Naive thymus-derived CD8-positive, alpha-beta T cell (primary cell): ENCODE data around the gene PDE4D. TPM values are rescaled to one million over a fixed set of nuclear protein-coding genes. Genes with fewer than 3 reads are reported as not detected.

Experiments
- ATAC-seq, 2 donors: fragments of 150-1000 bp; cut with Tn5 transposase in 1 of 2; sonication (Bioruptor Pico), chemical (Tn5 transposase) in 1 of 2; 1 replicate in 1 of 2; 2 replicates in 1 of 2; pipeline ENCODE4 v1.10.0; 2021; ENCODE audit warnings: mild to moderate bottlenecking in 2 of 2, moderate library complexity in 2 of 2
- POLR2A ChIA-PET: fragments of 350-600 bp; sonication (Branson Sonifier 250); formaldehyde crosslinking; loops from one replicate; lab custom pipeline; 2021; ENCODE audit warnings: antibody characterized with exemption; lab: Charles Lee
- DNase-seq, 10 donors: peaks; one replicate each; pipeline versions ENCODE4 v3.0.0 to v3.0.0-alpha.2; 2020 to 2022
- H3K27ac Mint-ChIP-seq, 10 donors: one replicate each; pipeline ENCODE4 v1.8.0; 2020 to 2022; ENCODE audit warnings: mild to moderate bottlenecking in 10 of 10, mixed read lengths in 10 of 10, moderate library complexity in 4 of 10, inconsistent platforms in 1 of 10
- H3K27me3 Mint-ChIP-seq, 5 donors: one replicate each; pipeline ENCODE4 v1.8.0; 2021 to 2022; ENCODE audit warnings: mixed read lengths in 5 of 5
- H3K36me3 Mint-ChIP-seq, 3 donors: one replicate each; pipeline ENCODE4 v1.8.0; 2020 to 2022; ENCODE audit warnings: mixed read lengths in 3 of 3, mild to moderate bottlenecking in 2 of 3, inconsistent platforms in 1 of 3
- H3K4me1 Mint-ChIP-seq, 4 donors: one replicate each; pipeline ENCODE4 v1.8.0; 2021 to 2022; ENCODE audit warnings: mixed read lengths in 4 of 4
- H3K4me3 Mint-ChIP-seq, 10 donors: one replicate each; pipeline ENCODE4 v1.8.0; 2020 to 2022; ENCODE audit warnings: mild to moderate bottlenecking in 10 of 10, mixed read lengths in 10 of 10, moderate library complexity in 6 of 10, inconsistent platforms in 1 of 10
- H3K9me3 Mint-ChIP-seq, 9 donors: one replicate each; pipeline ENCODE4 v1.8.0; 2020 to 2022; ENCODE audit warnings: mixed read lengths in 9 of 9, mild to moderate bottlenecking in 3 of 9, inconsistent platforms in 1 of 9, moderate library complexity in 1 of 9
- polyA plus RNA-seq, 3 donors: library from polyadenylated mRNA; unstranded; fragments of 300-500 nt; fragmentation: Illumina TruSeq; gene quantifications; one replicate each; pipeline ENCODE4 v1.2.3, GENCODE V29; 2021
- total RNA-seq, 8 experiments: library from RNA in 2 of 8; stranded (reverse) in 2 of 8; gene quantifications; one replicate each; pipeline ENCODE4 v1.2.3 and lab custom pipeline; 2021 to 2026

PDE4D gene
- total and polyA plus RNA-seq, 5 experiments from 2014 or later = 5.8 to 35.9 (median 8.8) TPM

GRCh38 chr5:59593439-59594007 lies 300.0 kb downstream of the PDE4D start:
- no peaks in the 10 kb centered on the region for H3K36me3 Mint-ChIP-seq
- POLR2A ChIA-PET = no interaction called here
- H3K4me3 Mint-ChIP-seq = no peak overlapping the region
- no peak overlapping the region for H3K27ac Mint-ChIP-seq
- peaks cover 0 to 14% (median 0%) of the 10 kb centered on the region in 4 donors for H3K4me1 Mint-ChIP-seq
- DNase-seq (no peak), ATAC-seq (no peak)
- H3K27me3 Mint-ChIP-seq = peaks cover 0 to 1% (median 0%) of the 10 kb centered on the region in 5 donors
- H3K9me3 Mint-ChIP-seq = peaks cover 0 to 5% (median 0%) of the 10 kb centered on the region in 9 donors

GRCh38 chr5:59592101-59592500 lies 301.4 kb downstream of the PDE4D start:
- no peaks in the 10 kb centered on the region for H3K36me3 Mint-ChIP-seq
- H3K9me3 Mint-ChIP-seq = peaks cover 0 to 5% (median 0%) of the 10 kb centered on the region in 9 donors
- H3K27ac Mint-ChIP-seq = no peak overlapping the region
- H3K4me1 Mint-ChIP-seq = peaks cover 0 to 8% (median under 1%) of the 10 kb centered on the region in 4 donors
- ATAC-seq (no peak), DNase-seq (no peak)
- POLR2A ChIA-PET = no interaction called here
- H3K27me3 Mint-ChIP-seq = peaks cover 0 to 9% (median 7%) of the 10 kb centered on the region in 5 donors
- H3K4me3 Mint-ChIP-seq = no peak overlapping the region

DNA sequence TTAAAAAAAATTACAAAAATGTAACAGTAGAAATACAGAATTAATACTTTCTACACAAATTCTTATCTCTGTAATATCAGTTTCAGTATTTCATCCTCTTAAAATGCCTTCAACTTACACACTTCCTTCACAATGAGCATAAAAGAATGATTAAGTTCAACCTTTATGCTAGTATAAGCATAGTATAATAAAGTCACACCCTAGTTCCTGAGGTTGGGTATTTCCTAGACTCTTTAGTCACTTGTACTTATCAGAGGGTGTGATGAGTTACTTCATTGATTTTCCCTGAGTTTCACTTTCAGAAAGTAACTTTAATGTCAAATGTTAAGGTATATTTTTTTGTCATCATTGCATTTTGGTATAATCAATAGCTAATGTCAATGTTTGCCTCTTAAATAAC lies 302.4 kb downstream of the PDE4D start:
- peaks cover 0 to 5% (median 0%) of the 10 kb centered on the region in 9 donors for H3K9me3 Mint-ChIP-seq
- POLR2A ChIA-PET = no interaction called here
- no peak overlapping the region for H3K4me3 Mint-ChIP-seq
- no peaks in the 10 kb centered on the region for H3K36me3 Mint-ChIP-seq
- peaks cover 0 to 8% (median under 1%) of the 10 kb centered on the region in 4 donors for H3K4me1 Mint-ChIP-seq
- peaks cover 0 to 14% (median 9%) of the 10 kb centered on the region in 5 donors for H3K27me3 Mint-ChIP-seq
- DNase-seq = no peak
- H3K27ac Mint-ChIP-seq = no peak overlapping the region
- ATAC-seq = no peak

- POLR2A ChIA-PET = no interaction called here
- H3K4me1 Mint-ChIP-seq = peaks cover 0 to 8% (median under 1%) of the 10 kb centered on the region in 4 donors
- no peak for DNase-seq
- peaks cover 2 to 14% (median 9%) of the 10 kb centered on the region in 5 donors for H3K27me3 Mint-ChIP-seq
- H3K36me3 Mint-ChIP-seq = no peaks in the 10 kb centered on the region
- no peak for ATAC-seq
- H3K9me3 Mint-ChIP-seq = peaks cover 0 to 2% (median 0%) of the 10 kb centered on the region in 9 donors
- no peak overlapping the region for H3K27ac Mint-ChIP-seq
- no peak overlapping the region for H3K4me3 Mint-ChIP-seq
These were observed 304.6 kb downstream of the PDE4D start for GRCh38 chr5:59588922-59589321.

- H3K36me3 Mint-ChIP-seq = no peaks in the 10 kb centered on the region
- peaks cover 2 to 14% (median 9%) of the 10 kb centered on the region in 5 donors for H3K27me3 Mint-ChIP-seq
- DNase-seq (no peak), ATAC-seq (no peak)
- H3K4me1 Mint-ChIP-seq = peaks cover 0 to 8% (median under 1%) of the 10 kb centered on the region in 4 donors
- H3K27ac Mint-ChIP-seq = no peak overlapping the region
- POLR2A ChIA-PET = no interaction called here
- H3K9me3 Mint-ChIP-seq = no peaks in the 10 kb centered on the region
- H3K4me3 Mint-ChIP-seq = peak overlapping the region in 1 of 10 donors; percentile 9
These were observed 305.8 kb downstream of the PDE4D start for GRCh38 chr5:59587489-59588337.

DNA sequence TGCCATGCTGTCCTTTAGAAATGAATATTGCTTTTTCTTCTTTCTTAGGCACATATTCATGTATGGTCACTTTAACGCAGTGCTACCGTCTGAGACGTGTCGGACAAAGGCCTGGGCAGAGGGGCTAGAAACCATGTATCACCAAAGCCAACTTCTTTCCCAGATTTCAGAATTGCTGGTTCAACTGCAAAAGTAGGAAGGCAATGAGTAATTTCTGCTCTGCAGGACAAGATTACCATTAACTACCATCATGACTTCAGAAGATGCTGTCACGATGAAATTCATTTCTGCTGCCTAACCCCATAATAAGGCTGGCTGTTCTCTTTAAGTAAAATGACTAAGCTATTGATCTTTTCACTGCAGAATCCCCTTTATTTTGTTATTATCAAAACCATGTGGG lies 306.7 kb downstream of the PDE4D start:
- H3K36me3 Mint-ChIP-seq = no peaks in the 10 kb centered on the region
- no peak overlapping the region for H3K27ac Mint-ChIP-seq
- H3K27me3 Mint-ChIP-seq = peaks cover 2 to 14% (median 9%) of the 10 kb centered on the region in 5 donors
- H3K4me1 Mint-ChIP-seq = peaks cover 0 to 8% (median under 1%) of the 10 kb centered on the region in 4 donors
- H3K4me3 Mint-ChIP-seq = no peak overlapping the region
- POLR2A ChIA-PET = no interaction called here
- H3K9me3 Mint-ChIP-seq = no peaks in the 10 kb centered on the region
- no peak for ATAC-seq
- no peak for DNase-seq

DNA sequence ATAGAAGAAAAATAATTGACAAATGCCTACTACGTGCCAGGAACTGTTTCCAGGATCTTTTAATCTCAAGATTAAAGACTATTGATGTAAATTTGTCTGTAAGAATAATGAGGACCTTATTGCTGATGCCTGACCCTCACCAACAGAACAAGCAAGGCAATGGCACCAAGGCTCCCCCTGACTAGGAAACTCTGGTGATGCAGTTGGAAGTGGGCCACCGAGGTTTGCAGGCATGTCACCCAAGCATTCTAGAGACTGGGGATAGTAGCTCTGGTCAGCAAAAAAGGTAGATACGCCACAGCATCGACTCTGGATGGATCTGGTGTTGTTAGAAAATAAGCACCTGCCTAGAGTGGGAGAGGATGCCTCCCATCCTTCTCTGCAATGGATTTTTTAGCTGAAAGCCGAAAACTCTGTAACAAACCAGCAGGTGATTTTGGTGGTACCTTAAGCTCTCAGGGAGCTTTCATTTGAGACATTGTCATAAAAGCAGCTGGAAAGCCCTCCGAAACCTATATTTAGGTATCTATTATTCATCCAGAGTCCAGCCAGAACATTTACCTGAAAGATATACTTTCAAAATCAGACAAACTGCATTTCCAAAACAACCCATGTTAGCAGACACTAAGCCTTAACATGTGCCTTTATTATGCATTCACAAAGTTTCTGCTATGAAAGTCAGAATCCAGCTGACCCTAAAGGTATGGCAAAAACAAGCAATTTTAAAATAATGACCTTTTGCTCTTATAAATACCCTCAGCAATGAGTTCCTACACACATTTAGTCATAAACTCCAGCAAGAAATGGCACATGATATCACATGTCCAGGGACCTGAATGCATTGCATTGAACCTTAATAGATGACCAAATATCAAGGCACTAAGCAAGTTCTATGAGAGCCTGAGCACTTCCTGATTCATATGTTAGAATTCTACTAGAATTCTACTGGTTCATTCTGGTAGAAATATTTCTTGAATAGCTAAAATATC lies 308.4 kb downstream of the PDE4D start:
- Mint-ChIP-seq H3K9me3 (no peaks in the 10 kb centered on the region), H3K4me3 (no peak overlapping the region)

GRCh38 chr5:59583810-59584562 lies 309.5 kb downstream of the PDE4D start:
- POLR2A ChIA-PET = no interaction called here
- H3K9me3 Mint-ChIP-seq = no peaks in the 10 kb centered on the region
- peaks cover 2 to 14% (median 9%) of the 10 kb centered on the region in 5 donors for H3K27me3 Mint-ChIP-seq
- no peak overlapping the region for H3K27ac Mint-ChIP-seq
- peaks cover 0 to 2% (median 0%) of the 10 kb centered on the region in 4 donors for H3K4me1 Mint-ChIP-seq
- H3K36me3 Mint-ChIP-seq = no peaks in the 10 kb centered on the region
- ATAC-seq = no peak
- no peak for DNase-seq
- H3K4me3 Mint-ChIP-seq = no peak overlapping the region

More for the DNA sequence above, 308.4 kb downstream of the PDE4D start:
- no peaks in the 10 kb centered on the region for H3K36me3 Mint-ChIP-seq
- H3K4me1 Mint-ChIP-seq = peaks cover 0 to 2% (median 0%) of the 10 kb centered on the region in 4 donors
- DNase-seq (no peak), ATAC-seq (no peak)
- H3K27me3 Mint-ChIP-seq = peaks cover 2 to 14% (median 9%) of the 10 kb centered on the region in 5 donors
- POLR2A ChIA-PET = no interaction called here
- H3K27ac Mint-ChIP-seq = no peak overlapping the region

DNA sequence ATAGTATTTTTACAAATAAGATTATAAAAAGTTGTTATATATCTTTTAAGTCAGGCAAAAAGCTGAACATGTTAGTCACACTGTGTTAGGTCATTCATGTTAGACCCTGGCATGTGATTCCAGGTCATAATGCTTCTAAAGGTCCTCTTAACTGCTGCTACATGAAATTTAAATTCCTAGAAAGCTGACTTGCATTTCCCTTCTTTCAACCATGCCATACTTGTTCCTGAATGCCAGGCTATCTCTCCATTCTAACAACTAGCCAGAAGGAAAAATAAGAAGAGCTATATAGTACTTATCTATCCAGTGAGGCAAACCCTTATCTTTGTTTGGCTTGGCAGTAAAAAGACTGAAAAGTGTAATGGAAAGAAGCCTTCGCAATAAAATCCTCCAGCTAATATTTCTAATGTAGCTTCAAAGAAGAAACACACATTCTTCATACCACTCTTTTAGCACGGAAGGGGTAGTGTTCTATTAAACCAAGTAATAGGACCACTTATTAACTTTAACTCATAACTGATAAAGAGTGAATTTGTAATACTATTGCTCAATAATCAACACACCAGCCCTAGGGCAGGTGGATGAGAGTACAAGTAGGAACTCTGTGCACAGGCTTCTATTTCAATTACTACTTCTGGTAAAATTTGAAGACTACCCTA lies 310.2 kb downstream of the PDE4D start:
- POLR2A ChIA-PET = no interaction called here
- Mint-ChIP-seq H3K27me3 (peaks cover 5 to 21% (median 9%) of the 10 kb centered on the region in 5 donors), H3K27ac (no peak overlapping the region), H3K4me1 (peaks cover 0 to 5% (median under 1%) of the 10 kb centered on the region in 4 donors), H3K9me3 (no peaks in the 10 kb centered on the region), H3K36me3 (no peaks in the 10 kb centered on the region), H3K4me3 (no peak overlapping the region)
- DNase-seq (no peak), ATAC-seq (no peak)

- ATAC-seq = no peak
- POLR2A ChIA-PET = no interaction called here
- no peaks in the 10 kb centered on the region for H3K9me3 Mint-ChIP-seq
- H3K36me3 Mint-ChIP-seq = no peaks in the 10 kb centered on the region
- peaks cover 5 to 18% (median 6%) of the 10 kb centered on the region in 5 donors for H3K27me3 Mint-ChIP-seq
- H3K4me3 Mint-ChIP-seq = no peak overlapping the region
- H3K27ac Mint-ChIP-seq = no peak overlapping the region
- peaks cover 0 to 5% (median under 1%) of the 10 kb centered on the region in 4 donors for H3K4me1 Mint-ChIP-seq
- no peak for DNase-seq
These were observed 310.8 kb downstream of the PDE4D start for GRCh38 chr5:59582746-59583145.

DNA sequence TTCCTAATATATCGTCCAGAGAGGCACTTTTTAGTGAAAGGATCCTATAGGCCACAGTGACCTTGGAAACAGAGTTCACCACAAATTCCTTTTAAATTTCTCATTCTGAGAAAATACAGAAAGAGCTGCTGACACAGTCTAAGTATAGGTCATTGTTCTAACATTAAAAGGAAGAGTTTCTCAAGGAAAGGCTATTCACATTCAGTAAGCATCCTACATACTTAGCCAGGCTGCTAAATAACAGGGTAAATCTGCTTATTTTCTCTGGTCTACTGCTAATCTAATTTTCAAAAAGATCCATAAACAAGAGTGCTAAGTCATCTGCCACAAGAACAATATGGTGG lies 313.7 kb downstream of the PDE4D start:
- no peak overlapping the region for H3K27ac Mint-ChIP-seq
- no peaks in the 10 kb centered on the region for H3K36me3 Mint-ChIP-seq
- H3K4me3 Mint-ChIP-seq = no peak overlapping the region
- POLR2A ChIA-PET = no interaction called here
- DNase-seq (no peak), ATAC-seq (no peak)
- H3K27me3 Mint-ChIP-seq = peaks cover 0 to 7% (median 3%) of the 10 kb centered on the region in 5 donors
- H3K9me3 Mint-ChIP-seq = no peaks in the 10 kb centered on the region
- peaks cover 0 to 5% (median 0%) of the 10 kb centered on the region in 4 donors for H3K4me1 Mint-ChIP-seq
